Right lobe of liver (tissue), 6 donors: ENCODE data around the gene DAD1. TPM values are rescaled to one million over a fixed set of nuclear protein-coding genes. Genes with fewer than 3 reads are reported as not detected.

Experiments
- ATAC-seq, 4 donors: fragments of 200-7000 bp; cut with Tn5 transposase; one replicate each; pipeline ENCODE4 v1.9.1; 2020; ENCODE audit warnings: mild to moderate bottlenecking in 4 of 4, moderate library complexity in 4 of 4
- DNase-seq, 3 donors: peaks; one replicate each; pipeline ENCODE4 v3.0.0-alpha.2; 2020
- H3K27ac ChIP-seq, 3 donors: fragments of 200-600 bp; one replicate each; pipeline ENCODE4 v1.8.0; 2022
- H3K27me3 ChIP-seq, 2 donors: fragments of 200-600 bp; one replicate each; pipeline ENCODE4 v1.8.0; 2022
- H3K36me3 ChIP-seq, 4 donors: fragments of 200-600 bp; sonication (generic) in 1 of 4; one replicate each; pipeline versions ENCODE4 v1.5.1 to v1.8.0; 2017 to 2022; ENCODE audit warnings: control low read depth in 1 of 4
- H3K4me1 ChIP-seq, 4 donors: fragments of 200-600 bp; sonication (generic) in 1 of 4; one replicate each; pipeline versions ENCODE4 v1.5.1 to v1.8.0; 2017 to 2022; ENCODE audit warnings: control low read depth in 1 of 4
- H3K4me3 ChIP-seq, 3 donors: fragments of 200-600 bp; one replicate each; pipeline ENCODE4 v1.8.0; 2022
- H3K9me3 ChIP-seq, 4 donors: fragments of 200-600 bp; sonication (generic) in 1 of 4; one replicate each; pipeline versions ENCODE4 v1.5.1 to v1.8.0; 2017 to 2022; ENCODE audit warnings: control low read depth in 1 of 4
- CTCF ChIP-seq, 4 donors: fragments of 200-600 bp in 3 of 4; fragments of 450-650 bp in 1 of 4; IDR thresholded peaks; one replicate each; pipeline versions ENCODE4 v1.5.1 to v1.8.0; 2016 to 2022; ENCODE audit warnings: antibody characterized with exemption in 4 of 4, mild to moderate bottlenecking in 2 of 4
- POLR2A ChIP-seq: fragments of 450-650 bp; IDR thresholded peaks from one replicate; pipeline ENCODE4 v1.6.1; 2017; ENCODE audit warnings: antibody characterized with exemption, mild to moderate bottlenecking
- WGBS: methylation state at CpG from one replicate; pipeline ENCODE4 v1.1.6; 2018; ENCODE audit warnings: low coverage, low lambda C conversion rate; ENCODE audit not compliant: insufficient coverage; ENCODE audit errors: missing lambda C conversion rate; 5-methylcytosine and 5-hydroxymethylcytosine counted together
- intact Hi-C, 2 donors: fragments of 100-400 bp; cut with DNase I; formaldehyde crosslinking; loops; one replicate each; pipeline versions ENCODE4 v1.11.2 to v1.14.1; 2022
- total RNA-seq, 6 experiments: library from RNA; depleted of rRNA in 2 of 6; stranded (reverse); fragments of >200 nt in 2 of 6; fragmentation: NEBNext Ultra II Directional in 3 of 6; extraction: Animal tissue kit (Norgen Biotek cat#: 25700) in 3 of 6; gene quantifications; one replicate each; pipeline versions ENCODE4 v1.1.0 to v1.2.4, GENCODE V29; 2016 to 2023
- donor health status: DM: no; HTN: yes; CAD: no.
- donor health status: DM: no; HTN: no; CAD: no.
- donor health status: DM: no; HTN: no; CAD: no.
- donor health status: DM: no; HTN: yes; CAD: no.
- donor health status: DM: no; HTN: yes; CAD: no.

Gene DAD1
- total RNA-seq, 6 experiments from 2014 or later = 107 to 249 (median 133) TPM

DNA sequence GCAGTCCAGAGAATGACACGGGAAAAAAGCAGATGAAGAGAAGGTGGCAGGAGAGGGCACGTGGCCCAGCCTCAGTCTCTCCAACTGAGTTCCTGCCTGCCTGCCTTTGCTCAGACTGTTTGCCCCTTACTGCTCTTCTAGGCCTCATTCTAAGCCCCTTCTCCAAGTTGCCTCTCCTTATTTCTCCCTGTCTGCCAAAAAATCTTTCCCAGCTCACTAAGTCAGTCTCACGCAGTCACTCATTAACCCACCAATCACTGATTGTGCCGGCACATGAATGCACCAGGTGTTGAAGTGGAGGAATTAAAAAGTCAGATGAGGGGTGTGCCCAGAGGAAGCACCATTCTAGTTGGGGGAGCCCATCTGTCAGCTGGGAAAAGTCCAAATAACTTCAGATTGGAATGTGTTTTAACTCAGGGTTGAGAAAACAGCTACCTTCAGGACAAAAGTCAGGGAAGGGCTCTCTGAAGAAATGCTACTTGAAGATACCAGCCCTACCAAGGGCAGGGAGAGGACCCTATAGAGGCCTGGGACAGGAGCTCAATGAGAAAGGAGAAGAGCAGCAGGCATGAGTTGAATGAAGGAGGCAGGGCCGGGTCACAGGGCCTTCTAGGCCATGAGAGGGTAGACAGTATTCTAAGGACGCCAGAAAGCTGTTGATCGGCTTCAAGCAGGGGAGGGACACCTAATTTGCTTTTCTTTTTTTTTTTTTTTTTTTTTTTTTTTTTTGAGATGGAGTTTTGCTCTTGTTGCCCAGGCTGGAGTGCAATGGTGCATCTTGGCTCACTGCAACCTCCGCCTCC, 40.9 kb downstream of the DAD1 start:
- Histone ChIP-seq H3K27me3 (no peaks in the 10 kb centered on the region), H3K9me3 (no peaks in the 10 kb centered on the region), H3K36me3 (no peaks in the 10 kb centered on the region), H3K4me1 (no peaks in the 10 kb centered on the region), H3K4me3 (no peak overlapping the region), H3K27ac (no peak overlapping the region)
- intact Hi-C loops = no loop called here
- no peak for ATAC-seq
- WGBS = 82% methylated on average over 5 of the region's 8 CpGs
- TF ChIP-seq POLR2A (no peak), CTCF (IDR thresholded peaks at IDR 0.05) (no peak)
- DNase-seq = no peak

DNA sequence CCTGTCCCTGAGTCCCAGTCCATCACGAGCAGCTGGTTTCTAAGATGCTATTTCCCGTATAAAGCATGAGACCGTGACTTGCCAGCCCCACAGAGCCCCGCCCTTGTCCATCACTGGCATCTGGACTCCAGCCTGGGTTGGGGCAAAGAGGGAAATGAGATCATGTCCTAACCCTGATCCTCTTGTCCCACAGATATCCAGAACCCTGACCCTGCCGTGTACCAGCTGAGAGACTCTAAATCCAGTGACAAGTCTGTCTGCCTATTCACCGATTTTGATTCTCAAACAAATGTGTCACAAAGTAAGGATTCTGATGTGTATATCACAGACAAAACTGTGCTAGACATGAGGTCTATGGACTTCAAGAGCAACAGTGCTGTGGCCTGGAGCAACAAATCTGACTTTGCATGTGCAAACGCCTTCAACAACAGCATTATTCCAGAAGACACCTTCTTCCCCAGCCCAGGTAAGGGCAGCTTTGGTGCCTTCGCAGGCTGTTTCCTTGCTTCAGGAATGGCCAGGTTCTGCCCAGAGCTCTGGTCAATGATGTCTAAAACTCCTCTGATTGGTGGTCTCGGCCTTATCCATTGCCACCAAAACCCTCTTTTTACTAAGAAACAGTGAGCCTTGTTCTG, 41.6 kb downstream of the DAD1 start:
- ATAC-seq = no peak
- TF ChIP-seq POLR2A = no peak
- no peak for TF ChIP-seq CTCF (IDR thresholded peaks at IDR 0.05)
- intact Hi-C loops = no loop called here
- Histone ChIP-seq H3K4me3 (no peak overlapping the region), H3K4me1 (no peaks in the 10 kb centered on the region), H3K36me3 (no peaks in the 10 kb centered on the region), H3K27me3 (no peaks in the 10 kb centered on the region), H3K27ac (no peak overlapping the region), H3K9me3 (no peaks in the 10 kb centered on the region)
- 74% methylated on average over 3 of the region's 9 CpGs for WGBS
- no peak for DNase-seq

DNA sequence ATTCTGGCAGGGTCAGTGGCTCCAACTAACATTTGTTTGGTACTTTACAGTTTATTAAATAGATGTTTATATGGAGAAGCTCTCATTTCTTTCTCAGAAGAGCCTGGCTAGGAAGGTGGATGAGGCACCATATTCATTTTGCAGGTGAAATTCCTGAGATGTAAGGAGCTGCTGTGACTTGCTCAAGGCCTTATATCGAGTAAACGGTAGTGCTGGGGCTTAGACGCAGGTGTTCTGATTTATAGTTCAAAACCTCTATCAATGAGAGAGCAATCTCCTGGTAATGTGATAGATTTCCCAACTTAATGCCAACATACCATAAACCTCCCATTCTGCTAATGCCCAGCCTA, 42.3 kb downstream of the DAD1 start:
- H3K4me3 ChIP-seq = no peak overlapping the region
- no peak for DNase-seq
- no peak for ATAC-seq
- no peak overlapping the region for H3K27ac ChIP-seq
- no peaks in the 10 kb centered on the region for H3K36me3 ChIP-seq
- H3K4me1 ChIP-seq = no peaks in the 10 kb centered on the region
- TF ChIP-seq POLR2A (no peak), CTCF (IDR thresholded peaks at IDR 0.05) (no peak)
- H3K27me3 ChIP-seq = no peaks in the 10 kb centered on the region
- H3K9me3 ChIP-seq = no peaks in the 10 kb centered on the region
- 62% methylated on average over 2 of the region's 3 CpGs for WGBS
- intact Hi-C loops = no loop called here

DNA sequence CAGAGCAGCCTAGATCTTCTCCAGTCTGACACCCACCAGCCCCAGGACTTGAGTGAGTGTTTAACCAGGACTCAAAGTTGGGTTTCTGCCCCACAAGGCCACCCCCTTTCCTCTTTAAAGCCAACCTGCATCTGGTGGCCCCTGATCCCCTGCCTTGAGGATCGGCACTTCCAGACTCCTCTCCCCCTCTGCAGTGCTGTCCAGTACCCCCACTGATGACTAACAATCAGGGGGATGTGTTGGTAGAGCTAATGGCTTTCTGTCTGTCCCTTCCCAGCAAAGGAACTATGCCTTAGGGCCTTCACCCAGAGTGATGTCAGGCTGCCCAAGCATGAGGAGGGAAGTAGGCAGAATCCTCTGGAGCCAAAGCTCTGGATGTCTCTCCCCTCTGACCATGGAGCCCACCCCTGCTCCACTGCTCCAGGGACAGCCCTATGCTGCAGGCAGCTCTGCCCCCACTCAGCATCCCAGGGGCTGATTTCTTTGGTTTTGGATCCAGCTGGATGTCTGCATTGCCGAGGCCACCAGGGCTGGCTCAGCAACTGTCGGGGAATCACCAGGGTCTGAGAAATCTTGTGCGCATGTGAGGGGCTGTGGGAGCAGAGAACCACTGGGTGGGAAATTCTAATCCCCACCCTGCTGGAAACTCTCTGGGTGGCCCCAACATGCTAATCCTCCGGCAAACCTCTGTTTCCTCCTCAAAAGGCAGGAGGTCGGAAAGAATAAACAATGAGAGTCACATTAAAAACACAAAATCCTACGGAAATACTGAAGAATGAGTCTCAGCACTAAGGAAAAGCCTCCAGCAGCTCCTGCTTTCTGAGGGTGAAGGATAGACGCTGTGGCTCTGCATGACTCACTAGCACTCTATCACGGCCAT, 42.9 kb downstream of the DAD1 start:
- WGBS = 48% methylated on average over 9 of the region's 9 CpGs
- peak; percentile 23 to 75 (median 54) for ATAC-seq

More for the DNA sequence above, 42.9 kb downstream of the DAD1 start:
- no peak for DNase-seq
- Histone ChIP-seq H3K27me3 (no peaks in the 10 kb centered on the region), H3K27ac (no peak overlapping the region), H3K36me3 (no peaks in the 10 kb centered on the region), H3K9me3 (no peaks in the 10 kb centered on the region), H3K4me1 (no peaks in the 10 kb centered on the region), H3K4me3 (no peak overlapping the region)
- intact Hi-C loops = no loop called here
- TF ChIP-seq CTCF (IDR thresholded peaks at IDR 0.05) (no peak), POLR2A (no peak)
